GM19467 (cell line): Measurements from ENCODE around the gene NAV2.

Experiments used
- ATAC-seq: cut with Tn5 transposase; IDR thresholded peaks from one replicate; pipeline ENCODE4 v1.9.1; 2021; ENCODE audit warnings: mild to moderate bottlenecking, moderate library complexity; ENCODE audit not compliant: unreplicated experiment

Gene NAV2

GRCh38 chr11:19805376-19805775, 92.7 kb downstream of the NAV2 start:
- no peak for ATAC-seq

- no peak for ATAC-seq
Observed at GRCh38 chr11:19805827-19806226, 93.2 kb downstream of the NAV2 start.

- ATAC-seq, result no peak
Observed at GRCh38 chr11:19806251-19806650, 93.6 kb downstream of the NAV2 start.

GRCh38 chr11:19808076-19808911, 95.7 kb downstream of the NAV2 start:
- no peak for ATAC-seq

- no peak for ATAC-seq
Observed at GRCh38 chr11:19810852-19811251, 98.2 kb downstream of the NAV2 start.

- no peak for ATAC-seq
Observed at GRCh38 chr11:19811380-19811779, 98.7 kb downstream of the NAV2 start.

GRCh38 chr11:19812096-19812495, 99.5 kb downstream of the NAV2 start:
- ATAC-seq, result no peak

- ATAC-seq, result no peak
Observed at GRCh38 chr11:19812710-19813109, 100.1 kb downstream of the NAV2 start.

GRCh38 chr11:19813158-19813879, 100.7 kb downstream of the NAV2 start:
- ATAC-seq, result no peak

- no peak for ATAC-seq
Observed at GRCh38 chr11:19814421-19814820, 101.8 kb downstream of the NAV2 start.

GRCh38 chr11:19816040-19816439, 103.4 kb downstream of the NAV2 start:
- no peak for ATAC-seq

- no peak for ATAC-seq
Observed at GRCh38 chr11:19816817-19817216, 104.2 kb downstream of the NAV2 start.

- ATAC-seq, result no peak
Observed at GRCh38 chr11:19817265-19817851, 104.7 kb downstream of the NAV2 start.

GRCh38 chr11:19817870-19818269, 105.2 kb downstream of the NAV2 start:
- ATAC-seq, result no peak

GRCh38 chr11:19818619-19819018, 106.0 kb downstream of the NAV2 start:
- ATAC-seq, result no peak

GRCh38 chr11:19819148-19819547, 106.5 kb downstream of the NAV2 start:
- no peak for ATAC-seq

- no peak for ATAC-seq
Observed at GRCh38 chr11:19820100-19820499, 107.5 kb downstream of the NAV2 start.

GRCh38 chr11:19821412-19821875, 108.8 kb downstream of the NAV2 start:
- no peak for ATAC-seq

GRCh38 chr11:19821993-19822392, 109.4 kb downstream of the NAV2 start:
- ATAC-seq, result no peak

- no peak for ATAC-seq
Observed at GRCh38 chr11:19822531-19822930, 109.9 kb downstream of the NAV2 start.

GRCh38 chr11:19826606-19827005, 114.0 kb downstream of the NAV2 start:
- no peak for ATAC-seq
